ENCODE data around the gene NUTM2B.
"Not testable (repeated sequence)": the region's sequence is repeated elsewhere in the genome, so short reads cannot be mapped to it uniquely, and the experiment has no call there.

Gene NUTM2B

GRCh38 chr10:79726620-79727019, 23.6 kb downstream of the NUTM2B start:
- not testable (repeated sequence) for DNase-seq (ENCODE audit: low read depth in 3 of 3)

DNA sequence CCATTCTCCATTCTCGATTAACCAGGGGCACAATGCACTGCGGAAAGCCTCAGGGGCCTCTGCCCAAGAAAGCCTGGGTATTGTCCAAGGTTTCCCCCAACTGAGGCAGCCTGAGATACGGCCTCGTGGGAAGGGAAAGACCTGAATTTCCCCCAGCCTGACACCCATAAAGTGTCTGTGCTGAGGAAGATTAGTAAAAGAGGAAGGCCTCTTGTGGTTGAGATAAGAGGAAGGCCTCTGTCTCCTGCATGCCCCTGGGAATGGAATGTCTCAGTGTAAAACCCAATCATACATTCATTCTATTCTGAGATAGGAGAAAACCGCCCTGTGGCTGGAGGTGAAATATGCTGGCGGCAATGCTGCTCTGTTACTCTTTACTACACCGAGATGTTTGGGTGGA, 41.8 kb downstream of the NUTM2B start:
- not testable (repeated sequence) for DNase-seq (ENCODE audit: low read depth in 3 of 3)

- DNase-seq (ENCODE audit: low read depth in 3 of 3): not testable (repeated sequence)
These were observed 45.5 kb downstream of the NUTM2B start for GRCh38 chr10:79748510-79748909.

- not testable (repeated sequence) for DNase-seq (ENCODE audit: low read depth in 3 of 3)
These were observed 50.6 kb downstream of the NUTM2B start for GRCh38 chr10:79753601-79754000.

DNA sequence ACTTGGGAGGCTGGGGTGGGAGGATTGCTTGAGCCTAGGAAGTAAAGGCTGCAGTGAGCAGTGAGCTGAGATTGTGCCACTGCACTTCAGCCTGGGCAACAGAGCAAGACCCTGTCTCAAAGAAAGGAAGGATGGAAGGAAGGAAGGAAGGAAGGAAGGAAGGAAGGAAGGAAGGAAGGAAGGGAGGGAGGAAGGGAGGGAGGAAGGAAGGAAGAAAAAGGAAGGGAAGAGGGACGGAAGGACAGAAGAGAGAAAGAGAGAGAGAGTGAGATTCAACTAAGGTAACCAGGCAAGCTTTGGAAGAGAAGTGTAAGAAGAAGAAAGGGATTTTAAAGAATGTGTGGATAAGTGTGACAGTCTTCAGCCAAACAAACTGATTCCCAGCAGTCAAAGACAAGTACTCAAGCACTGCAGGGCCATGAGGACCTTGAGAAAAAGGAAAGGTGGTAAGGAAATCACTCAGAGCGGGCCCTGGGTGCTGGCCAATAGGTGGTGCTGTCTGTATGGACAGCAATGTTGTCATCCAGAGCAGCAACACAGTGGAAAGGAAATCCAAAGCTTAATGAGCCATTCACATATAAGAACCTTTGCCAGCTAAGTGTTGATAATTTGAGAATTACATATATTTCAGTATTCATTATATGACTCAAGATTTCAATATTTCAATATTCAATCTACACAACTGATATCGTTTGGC, 55.4 kb downstream of the NUTM2B start:
- not testable (repeated sequence) for DNase-seq (ENCODE audit: low read depth in 3 of 3)
